GM06990 (cell line): ENCODE data around the gene NOLC1.
A peak's percentile ranks its signal among the peaks of the same experiment; 100 is the strongest.

Source experiments
- DNase-seq: peaks from one replicate; pipeline ENCODE4 v3.0.0-alpha.2; 2011; ENCODE audit not compliant: insufficient read length; ENCODE audit errors: extremely low read depth
- H3K27me3 ChIP-seq: replicated peaks from 2 replicates; pipeline ENCODE4 v1.6.0; 2011; ENCODE audit warnings: low read length; ENCODE audit not compliant: control insufficient read depth, insufficient read depth
- H3K36me3 ChIP-seq: 2 replicates; pipeline ENCODE4 v1.5.1; 2011; ENCODE audit warnings: low read length; ENCODE audit not compliant: control insufficient read depth, insufficient read depth
- H3K4me3 ChIP-seq: replicated peaks from 2 replicates; pipeline ENCODE4 v1.5.1; 2011; ENCODE audit warnings: low read depth, mild to moderate bottlenecking, control low read depth, low read length
- CTCF ChIP-seq: IDR thresholded peaks from 2 replicates; pipeline ENCODE4 v1.5.1; 2011; ENCODE audit warnings: low read length, control low read depth, mild to moderate bottlenecking, inconsistent platforms; ENCODE audit not compliant: insufficient read depth, poor library complexity, severe bottlenecking

Gene NOLC1

GRCh38 chr10:102116656-102117055, 35.5 kb upstream of the NOLC1 start:
- H3K4me3 ChIP-seq = no peak overlapping the region
- H3K36me3 ChIP-seq = no peaks in the 10 kb centered on the region; the same call in 1 of the 2 replicates
- H3K27me3 ChIP-seq = no peaks in the 10 kb centered on the region
- TF ChIP-seq CTCF = no peak
- no peak for DNase-seq

GRCh38 chr10:102117391-102118159, 34.6 kb upstream of the NOLC1 start:
- Histone ChIP-seq H3K4me3 (peak overlapping the region; percentile 15), H3K36me3 (no peaks in the 10 kb centered on the region; the same call in 1 of the 2 replicates), H3K27me3 (no peaks in the 10 kb centered on the region)
- peak; percentile 26 for TF ChIP-seq CTCF
- DNase-seq = peak; percentile 66

GRCh38 chr10:102118867-102119266, 33.3 kb upstream of the NOLC1 start:
- Histone ChIP-seq H3K4me3 (peak overlapping the region; percentile 93), H3K36me3 (no peaks in the 10 kb centered on the region; the same call in 1 of the 2 replicates), H3K27me3 (no peaks in the 10 kb centered on the region)
- DNase-seq = peak; percentile 34
- TF ChIP-seq CTCF = no peak

GRCh38 chr10:102119417-102120141, 32.6 kb upstream of the NOLC1 start:
- Histone ChIP-seq H3K36me3 (no peaks in the 10 kb centered on the region; the same call in 1 of the 2 replicates), H3K4me3 (peak overlapping the region; percentile 93), H3K27me3 (no peaks in the 10 kb centered on the region)
- peak; percentile 55 for DNase-seq
- TF ChIP-seq CTCF = no peak

GRCh38 chr10:102120142-102120990, 31.8 kb upstream of the NOLC1 start, which contains the start of gene LDB1:
Gene LDB1 (minus strand): TSS chr10:102120368. CDS start chr10:102120110, 258 bp downstream.
- Histone ChIP-seq H3K36me3 (no peaks in the 10 kb centered on the region; the same call in 1 of the 2 replicates), H3K27me3 (no peaks in the 10 kb centered on the region), H3K4me3 (peak within 1 kb of the TSS; percentile 93)
- TF ChIP-seq CTCF = peak; percentile 7
- peak; percentile 87 for DNase-seq
